Germinal center (tissue), 1 donor: ENCODE results near the gene MAPK1.
A peak's percentile ranks its signal among the peaks of the same experiment; 100 is the strongest.
"Not testable (repeated sequence)": the region's sequence is repeated elsewhere in the genome, so short reads cannot be mapped to it uniquely, and the experiment has no call there.

Experiments used
- DNase-seq: peaks from one replicate; pipeline ENCODE4 v3.0.0; 2012; ENCODE audit warnings: mixed read lengths, low spot score

MAPK1 gene

DNA sequence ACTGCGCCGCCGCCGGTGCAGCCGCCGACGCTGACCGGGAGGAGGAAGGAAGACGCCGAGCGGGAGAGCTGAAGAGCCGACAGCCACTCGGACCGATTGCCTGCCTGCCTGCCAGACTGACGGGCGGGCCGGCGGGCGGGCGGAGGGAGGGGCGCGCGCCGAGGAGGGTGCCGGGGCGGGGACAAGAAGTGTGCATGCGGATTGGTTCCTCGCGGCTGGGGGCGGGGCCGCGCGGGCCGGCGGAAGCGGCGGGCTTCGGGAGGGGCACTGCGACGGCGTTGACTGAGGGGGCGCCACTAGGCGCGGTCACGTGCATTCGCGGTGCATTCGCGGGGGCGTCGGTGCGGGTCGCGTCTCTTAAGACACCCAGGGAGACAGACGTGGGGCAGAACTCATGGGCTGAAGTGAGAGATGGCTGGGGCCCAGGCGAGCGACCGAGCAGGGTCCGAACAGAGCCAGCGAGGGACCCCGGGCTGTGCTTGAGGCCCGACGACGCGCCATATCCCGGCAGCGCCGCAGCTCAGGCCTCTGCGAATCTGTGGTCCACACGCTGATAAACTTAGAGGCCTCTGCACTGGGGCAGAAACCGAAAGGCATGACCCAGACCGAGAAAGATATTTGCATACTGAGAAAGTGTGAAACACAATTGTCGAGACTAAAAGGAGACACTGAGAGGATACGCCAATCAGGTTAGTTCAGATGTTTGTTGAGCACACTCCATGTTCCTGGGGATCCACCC is at the start of gene MAPK1:
MAPK1 (minus strand) TSS at position 118 of the 739 bp plus-strand sequence. CDS start 205 bp downstream, outside the sequence.
- DNase-seq = peak; percentile 94

DNA sequence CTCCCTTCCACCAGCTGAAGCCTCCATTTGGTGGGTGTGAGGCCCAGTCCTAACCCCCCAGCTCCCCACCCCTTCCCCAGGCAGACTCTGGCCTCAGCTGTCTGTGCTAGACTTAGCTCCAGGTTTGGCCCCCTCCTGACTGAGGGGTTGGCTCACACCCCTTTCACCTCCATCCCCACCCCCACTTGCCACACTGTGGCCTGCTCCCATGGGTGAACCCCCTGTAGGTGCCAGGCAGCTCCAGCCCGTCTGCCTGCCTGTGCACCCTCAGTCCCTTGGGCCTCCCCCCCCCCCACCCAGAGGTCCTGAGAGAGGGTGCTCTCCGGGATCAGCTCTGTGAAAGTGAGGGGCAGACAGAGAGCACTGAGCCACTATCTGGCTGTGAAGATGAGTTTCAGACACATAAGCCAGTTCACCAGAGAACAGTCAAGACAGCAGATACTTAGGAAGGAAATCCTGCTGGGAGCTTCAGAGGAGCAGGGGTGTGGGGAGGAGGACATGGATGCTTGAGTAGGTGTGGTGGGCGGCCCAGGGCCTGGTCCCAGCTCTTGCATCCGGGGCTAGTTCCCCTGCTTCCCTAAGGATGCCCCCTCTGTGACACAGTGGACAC is 49.0 kb upstream of the MAPK1 start:
- DNase-seq = no peak

DNA sequence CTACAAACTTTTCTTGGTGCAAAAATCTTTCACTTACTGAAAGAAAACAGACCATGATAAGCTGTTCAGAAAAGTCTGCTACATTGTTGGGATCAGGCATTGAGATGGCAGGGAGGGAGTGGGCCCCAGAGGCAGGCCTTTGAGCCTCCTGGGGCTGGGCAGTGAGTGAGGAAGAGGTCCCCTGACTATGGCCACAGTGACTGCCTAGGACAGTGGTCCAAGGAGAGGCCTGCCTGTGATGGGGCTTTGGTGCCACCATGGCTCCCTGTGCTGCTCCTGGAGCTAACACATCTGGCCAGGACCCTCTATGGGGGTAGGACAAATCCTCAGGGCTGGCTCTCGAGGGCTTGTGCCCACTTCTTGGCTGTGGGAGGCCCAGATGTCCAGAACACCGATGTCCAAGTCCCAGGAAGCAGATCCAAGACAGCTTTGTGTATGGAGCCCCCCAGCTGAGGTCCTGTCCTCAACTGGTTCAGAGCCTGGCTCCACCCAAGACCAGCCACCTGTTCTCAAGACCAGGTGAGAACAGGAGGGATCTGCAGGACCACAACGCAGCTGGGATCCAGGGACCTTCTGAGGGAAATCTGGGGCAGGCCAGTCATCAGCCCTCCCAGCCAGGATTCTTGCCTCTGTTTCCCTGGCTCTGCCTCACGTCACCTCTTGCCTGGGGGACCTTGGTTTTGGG is 48.3 kb upstream of the MAPK1 start:
- no peak for DNase-seq

DNA sequence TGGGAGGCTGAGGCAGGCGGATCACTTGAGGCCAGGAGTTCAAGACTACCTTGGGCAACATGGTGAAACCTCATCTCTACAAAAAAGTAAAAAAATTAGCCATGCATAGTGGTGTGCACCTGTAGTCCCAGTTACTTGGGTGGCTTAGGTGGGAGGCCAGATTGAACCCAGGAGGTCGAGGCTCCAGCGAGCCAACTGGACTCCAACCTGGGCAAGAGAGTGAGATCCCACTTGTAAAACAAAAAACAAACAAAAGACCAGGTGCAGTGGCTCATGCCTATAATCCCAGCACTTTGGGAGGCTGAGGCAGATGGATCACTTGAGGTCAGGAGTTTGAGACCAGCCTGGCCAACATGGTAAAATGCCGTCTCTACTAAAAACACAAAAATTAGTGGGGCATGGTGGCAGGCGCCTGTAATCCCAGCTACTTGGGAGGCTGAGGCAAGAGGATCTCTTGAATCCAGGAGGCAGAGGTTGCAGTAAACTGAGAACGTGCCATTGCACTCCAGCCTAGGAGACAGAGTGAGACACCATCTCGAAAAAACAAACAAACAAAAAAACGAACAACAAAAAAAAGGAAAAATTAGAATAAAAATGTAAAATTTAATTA is 46.7 kb upstream of the MAPK1 start:
- DNase-seq = not testable (repeated sequence)

DNA sequence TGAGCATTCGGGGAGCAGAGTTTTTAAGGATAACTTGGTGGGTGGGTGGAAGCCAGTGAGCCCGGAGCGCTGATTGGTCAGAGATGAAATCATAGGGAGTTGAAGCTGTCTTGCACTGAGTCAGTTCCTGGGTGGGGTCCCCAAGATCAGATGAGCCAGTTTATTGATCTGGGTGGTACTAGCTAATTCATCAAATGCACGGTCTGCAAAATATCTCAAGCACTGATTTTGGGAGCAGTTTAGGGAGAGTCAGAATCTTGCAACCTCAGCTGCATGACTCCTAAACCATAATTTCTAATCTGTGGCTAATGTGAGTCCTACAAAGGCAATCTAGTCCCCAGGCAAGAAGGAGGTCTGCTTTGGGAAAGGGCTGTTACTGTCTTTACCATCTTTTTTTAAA is 42.9 kb upstream of the MAPK1 start:
- not testable (repeated sequence) for DNase-seq

DNA sequence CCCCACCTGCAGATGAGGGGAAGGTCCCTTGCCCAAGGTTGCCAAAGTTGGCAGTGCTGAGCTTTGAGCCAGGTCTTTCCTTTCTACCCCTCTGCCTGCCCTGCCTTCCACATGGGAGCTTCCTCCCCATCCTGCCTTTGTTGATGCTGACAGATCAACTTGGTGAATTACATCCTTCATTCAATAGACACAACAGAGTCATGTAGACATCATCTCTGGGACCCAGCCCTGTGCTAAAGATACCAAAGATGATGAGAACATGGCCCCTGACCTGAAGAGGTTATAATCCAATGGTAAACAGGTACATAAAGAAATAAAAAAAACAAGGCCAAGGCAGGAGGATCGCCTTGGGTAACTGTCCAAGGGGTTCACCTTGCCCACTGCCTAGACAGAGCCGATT is 42.4 kb upstream of the MAPK1 start:
- no peak for DNase-seq

DNA sequence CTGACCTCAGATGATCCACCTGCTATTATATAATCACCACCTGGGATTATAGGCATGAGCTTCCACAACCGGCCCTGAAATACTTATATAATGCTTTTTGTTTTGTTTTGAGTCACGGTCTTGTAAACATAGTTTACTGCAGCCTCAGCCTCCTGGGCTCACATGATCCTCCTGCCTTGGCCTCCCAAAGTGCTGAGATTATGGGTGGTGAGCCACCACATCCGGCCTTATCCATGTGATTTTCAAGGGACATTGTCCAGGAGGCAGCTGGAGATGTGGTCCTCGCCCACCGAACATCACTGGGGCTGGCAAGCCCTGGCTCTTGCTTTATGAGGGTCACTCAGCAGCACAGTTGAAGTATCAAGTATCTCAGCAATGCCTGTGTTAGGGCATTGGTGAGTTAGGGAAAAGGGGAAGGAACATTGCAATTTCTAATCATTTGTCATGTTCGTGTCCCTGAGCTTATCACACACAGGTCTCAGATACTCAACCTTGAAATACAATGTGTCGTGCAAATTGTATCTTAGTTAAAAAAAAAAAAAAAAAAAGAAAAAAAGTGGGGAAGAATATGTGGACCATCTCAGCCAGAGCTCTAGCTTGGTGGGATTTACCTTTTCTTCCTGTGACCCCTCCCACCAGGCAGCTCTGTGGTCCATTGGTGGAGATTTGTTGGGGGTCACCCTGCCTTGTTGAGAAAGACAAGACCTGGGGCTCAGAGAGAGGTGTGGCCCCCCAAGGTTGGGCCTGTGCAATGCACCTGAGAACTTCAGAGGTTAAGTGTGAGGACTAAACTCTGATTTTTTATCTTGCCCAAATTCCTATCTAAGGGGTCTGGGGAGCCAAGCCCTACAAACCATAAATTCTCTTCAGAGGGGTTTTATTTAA is 40.4 kb upstream of the MAPK1 start:
- no peak for DNase-seq

DNA sequence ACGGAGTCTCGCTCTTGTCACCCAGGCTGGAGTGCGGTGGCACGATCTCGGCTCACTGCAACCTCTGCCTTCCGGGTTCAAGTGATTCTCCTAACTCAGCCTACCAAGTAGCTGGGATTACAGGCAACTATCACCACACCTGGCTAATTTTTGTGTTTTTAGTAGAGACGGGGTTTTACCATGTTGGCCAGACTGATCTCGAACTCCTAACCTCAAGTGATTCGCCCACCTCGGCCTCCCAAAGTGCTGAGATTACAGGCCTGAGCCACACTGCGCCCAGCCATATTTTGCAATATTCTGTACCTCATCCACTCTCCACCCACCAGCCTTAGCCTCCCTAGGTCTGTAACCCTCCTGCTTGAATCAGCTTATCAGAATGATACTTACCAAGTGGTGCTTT is 37.8 kb upstream of the MAPK1 start:
- not testable (repeated sequence) for DNase-seq

DNA sequence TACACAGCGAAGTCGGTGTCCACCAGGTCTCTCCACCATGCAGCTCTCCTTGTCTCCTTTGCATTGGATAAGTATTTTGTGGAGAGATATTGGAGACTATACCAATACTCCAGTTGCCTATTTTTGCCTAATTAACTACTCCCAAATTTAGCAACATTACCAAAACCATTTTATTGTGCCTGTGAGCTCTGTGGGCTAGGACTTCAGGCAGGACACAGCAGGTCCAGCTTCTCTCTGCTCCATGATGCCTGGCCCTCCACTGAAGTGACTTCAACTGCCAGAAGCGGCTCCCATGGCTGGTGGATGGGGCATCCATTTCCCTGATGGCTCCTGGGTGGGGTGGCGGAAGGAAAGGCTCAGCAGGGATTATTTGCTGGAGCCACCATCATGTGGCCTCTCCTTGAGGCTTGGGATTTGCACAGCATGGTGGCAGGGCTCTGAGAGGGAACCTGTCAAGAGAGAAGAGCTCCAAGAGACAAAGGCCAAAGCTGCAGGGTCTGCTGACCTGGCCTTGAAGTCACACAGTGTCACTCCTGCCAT is 36.9 kb upstream of the MAPK1 start:
- no peak for DNase-seq

DNA sequence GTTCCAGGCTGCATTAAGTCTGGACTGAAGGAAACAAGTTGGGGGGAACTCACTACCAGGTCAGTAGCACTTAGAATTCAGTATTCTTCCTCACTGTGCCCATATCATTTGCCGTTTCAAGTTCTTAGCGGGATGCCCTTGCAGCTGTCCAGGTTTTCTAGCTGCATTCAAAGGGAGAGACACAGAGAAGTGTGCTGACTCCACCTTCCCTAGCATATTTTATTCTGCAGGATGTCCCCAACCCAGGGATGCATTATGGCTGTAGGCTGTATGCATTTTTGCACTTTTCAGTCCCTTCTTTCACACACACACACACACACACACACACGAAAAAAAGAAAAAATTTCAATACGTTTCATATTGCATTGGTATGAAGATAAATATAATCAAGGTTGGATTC is 35.8 kb upstream of the MAPK1 start:
- no peak for DNase-seq

DNA sequence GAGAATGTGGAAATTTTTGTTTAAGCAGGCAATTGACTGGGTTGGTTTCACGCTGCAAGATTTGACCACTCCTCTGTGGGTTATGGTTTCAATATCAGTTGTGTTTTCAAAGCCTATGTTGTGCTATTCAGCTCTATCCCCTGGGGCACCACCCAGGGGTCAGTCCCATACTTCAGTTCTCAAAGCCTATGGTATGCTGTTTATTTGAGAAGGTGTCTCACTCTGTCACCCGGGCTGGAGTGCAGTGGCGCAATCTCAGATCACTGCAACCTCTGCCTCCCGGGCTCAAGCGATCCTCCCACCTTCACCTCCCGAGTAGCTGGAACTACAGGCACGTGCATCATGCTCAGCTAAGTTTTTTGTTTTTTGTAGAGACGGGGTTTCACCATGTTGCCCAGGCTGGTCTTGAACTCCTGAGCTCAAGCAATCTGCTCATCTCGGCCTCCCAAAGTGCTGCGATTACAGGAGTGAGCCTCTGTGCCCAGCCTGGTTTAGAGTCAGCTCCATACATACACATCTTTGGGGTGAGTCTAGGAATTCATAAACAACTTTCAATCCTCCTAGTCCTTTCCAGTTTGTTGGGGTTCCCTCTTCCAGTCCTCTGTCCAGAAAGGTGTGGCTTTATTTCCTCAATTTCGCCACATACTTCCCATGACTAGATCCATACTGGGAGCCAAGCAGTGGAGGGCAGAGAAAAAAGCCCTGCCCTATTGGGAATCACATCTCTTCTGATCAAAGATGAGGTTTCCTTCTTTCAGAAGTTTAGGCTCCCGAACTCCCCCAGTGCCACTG is 35.0 kb upstream of the MAPK1 start:
- DNase-seq = no peak

DNA sequence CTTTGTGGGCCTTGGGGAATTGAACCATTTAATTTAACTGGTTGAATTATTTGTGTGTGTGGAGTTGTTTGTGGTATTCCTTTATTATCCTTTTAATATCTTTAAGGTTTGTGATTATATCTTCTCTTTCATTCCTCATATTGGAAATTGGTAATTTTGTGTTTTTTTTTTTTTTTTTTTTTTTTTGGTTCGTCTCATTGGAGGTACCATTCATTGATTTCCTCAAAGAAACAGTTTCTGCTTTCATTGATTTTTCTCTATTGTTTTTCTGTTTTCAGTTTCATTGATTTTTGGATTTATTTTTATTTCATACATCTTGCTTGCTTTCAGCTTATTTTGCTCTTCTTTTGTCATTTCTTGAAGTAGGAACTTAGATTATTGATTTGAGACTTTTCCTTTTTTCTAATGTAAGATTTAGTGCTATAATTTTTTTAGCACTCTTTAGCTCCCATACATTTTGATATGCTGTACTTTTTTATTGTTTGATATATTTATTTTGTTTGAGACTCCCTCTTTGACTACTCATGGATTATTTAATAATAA is 31.0 kb upstream of the MAPK1 start:
- no peak for DNase-seq

DNA sequence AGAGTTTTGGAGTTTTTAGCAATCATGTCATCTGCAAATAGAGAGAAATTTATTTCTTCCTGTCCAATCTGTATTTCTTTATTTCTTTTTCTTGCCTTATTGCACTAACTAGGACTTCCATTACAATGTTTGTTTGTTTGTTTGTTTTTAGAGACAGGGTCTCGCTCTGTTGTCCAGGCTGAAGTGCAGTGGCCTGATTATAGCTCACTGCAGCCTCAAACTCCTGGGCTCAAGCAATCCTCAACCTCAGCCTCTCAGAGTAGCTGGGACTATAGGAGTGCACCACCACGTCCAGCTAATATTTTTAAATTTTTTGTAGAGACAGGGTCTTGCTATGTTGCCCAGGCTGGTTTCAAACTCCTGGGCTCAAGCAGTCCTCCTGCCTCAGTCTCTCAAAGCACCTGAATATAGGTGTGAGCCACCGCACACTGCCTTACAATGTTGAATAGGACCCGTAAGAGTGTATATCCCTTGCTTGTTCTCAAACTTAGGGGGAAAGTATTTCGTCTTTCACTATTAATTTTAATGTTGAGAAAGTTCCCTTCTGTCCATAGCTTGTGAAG is 29.6 kb upstream of the MAPK1 start:
- DNase-seq = no peak

DNA sequence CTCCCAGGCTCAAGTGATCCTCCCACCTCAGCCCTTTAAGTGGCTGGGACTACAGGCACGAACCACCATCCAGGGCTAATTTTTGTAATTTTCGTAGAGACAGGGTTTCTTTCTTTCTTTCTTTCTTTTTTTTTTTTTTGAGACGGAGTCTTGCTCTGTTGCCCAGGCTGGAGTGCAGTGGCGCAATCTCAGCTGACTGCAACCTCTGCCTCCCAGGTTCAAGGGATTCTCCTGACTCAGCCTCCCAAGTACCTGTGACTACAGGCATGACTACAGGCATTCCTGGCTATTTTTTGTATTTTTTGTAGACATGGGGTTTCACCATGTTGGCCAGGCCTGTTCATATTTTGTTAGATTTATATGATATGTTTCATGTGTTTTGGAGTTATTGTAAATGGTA is 28.8 kb upstream of the MAPK1 start:
- not testable (repeated sequence) for DNase-seq

DNA sequence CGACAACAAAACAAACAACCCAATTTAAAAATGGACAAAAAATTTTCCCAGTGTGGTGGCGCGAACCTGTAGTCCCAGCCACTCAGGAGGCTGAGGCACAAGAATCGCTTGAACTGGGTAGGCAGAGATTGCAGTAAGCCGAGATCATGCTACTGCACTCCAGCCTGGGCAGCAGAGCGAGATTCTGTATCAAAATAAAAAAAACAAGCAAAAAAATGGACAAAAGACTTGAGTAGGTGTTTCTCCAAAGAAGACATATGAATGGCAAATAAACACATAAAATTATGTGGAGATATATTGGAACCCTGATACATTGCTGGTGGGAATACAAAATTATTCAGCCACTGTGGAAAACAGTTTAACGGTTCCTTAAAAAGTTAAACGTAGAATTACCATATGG is 27.4 kb upstream of the MAPK1 start:
- no peak for DNase-seq

DNA sequence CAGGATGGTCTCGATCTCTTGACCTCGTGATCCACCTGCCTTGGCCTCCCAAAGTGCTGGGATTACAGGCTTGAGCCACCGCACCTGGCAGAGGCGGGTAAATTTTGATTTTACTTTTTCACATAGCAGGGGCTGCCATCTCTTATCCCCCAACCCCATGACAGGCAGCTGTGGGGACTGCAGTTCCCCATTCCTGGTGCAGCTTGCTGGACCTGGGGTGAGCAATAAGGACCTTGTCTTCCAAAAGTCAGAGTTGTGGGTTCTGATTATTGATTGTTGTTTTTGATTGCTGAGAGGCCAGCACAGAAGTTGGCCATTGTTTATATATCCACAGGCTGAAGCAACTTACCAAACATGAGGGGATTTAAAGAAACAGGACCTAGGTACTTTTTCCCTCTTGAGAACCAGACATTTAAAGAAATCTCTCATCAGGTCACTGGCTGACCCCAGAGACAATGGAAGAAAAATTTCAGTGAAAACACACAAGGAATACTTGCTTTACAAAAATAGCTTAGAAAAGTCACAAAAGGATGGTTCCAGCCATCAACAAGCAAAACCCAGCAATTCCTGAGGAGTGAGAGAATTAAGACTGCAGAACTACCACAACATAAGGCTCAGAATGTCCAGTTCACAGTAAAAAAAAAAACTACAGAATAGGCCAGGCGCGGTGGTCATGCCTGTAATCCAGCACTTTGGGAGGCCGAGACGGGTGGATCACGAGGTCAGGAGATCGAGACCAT is 22.0 kb upstream of the MAPK1 start:
- no peak for DNase-seq

DNA sequence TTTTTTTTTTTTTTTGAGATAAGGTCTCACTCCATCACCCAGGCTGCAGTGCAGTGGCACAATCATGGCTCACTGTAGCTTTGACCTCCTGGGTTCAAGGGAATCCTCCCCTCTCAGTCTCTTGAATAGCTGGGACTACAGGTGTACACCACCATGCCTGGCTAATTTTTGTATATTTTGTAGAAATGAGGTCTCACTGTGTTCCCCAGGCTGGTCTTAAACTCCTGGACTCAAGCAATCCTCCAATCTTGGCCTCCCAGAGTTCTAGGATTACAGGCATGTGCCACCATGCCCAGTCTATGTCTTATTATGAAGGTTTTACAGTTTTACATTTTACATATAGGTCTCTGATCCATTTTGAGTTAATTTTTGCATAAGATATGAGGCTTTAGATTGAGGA is 20.4 kb upstream of the MAPK1 start:
- DNase-seq = no peak

DNA sequence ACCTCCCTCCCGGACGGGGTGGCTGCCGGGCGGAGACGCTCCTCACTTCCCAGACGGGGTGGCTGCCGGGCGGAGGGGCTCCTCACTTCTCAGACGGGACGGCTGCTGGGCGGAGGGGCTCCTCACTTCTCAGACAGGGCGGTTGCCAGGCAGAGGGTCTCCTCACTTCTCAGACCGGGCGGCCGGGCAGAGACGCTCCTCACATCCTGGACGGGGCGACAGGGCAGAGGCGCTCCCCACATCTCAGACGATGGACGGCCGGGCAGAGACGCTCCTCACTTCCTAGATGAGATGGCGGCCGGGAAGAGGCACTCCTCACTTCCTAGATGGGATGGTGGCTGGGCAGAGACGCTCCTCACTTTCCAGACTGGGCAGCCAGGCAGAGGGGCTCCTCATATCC is 16.5 kb upstream of the MAPK1 start:
- DNase-seq = not testable (repeated sequence)

DNA sequence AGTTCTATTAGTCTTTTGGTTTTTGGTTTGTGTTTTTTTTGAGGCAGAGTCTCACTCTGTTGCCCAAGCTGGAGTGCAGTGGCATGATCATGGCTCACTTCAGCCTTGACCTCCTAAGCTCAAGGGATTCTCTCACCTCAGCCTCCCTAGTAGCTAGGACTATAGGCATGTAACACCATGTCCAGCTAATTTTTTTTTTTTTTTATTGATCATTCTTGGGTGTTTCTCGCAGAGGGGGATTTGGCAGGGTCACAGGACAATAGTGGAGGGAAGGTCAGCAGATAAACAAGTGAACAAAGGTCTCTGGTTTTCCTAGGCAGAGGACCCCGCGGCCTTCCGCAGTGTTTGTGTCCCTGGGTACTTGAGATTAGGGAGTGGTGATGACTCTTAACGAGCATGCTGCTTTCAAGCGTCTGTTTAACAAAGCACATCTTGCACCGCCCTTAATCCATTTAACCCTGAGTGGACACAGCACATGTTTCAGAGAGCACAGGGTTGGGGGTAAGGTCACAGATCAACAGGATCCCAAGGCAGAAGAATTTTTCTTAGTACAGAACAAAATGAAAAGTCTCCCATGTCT is 15.4 kb upstream of the MAPK1 start:
- DNase-seq = not testable (repeated sequence)
